Measurements from ENCODE around the gene EPHB2.

- TF ChIP-seq CTCF (IDR thresholded peaks at IDR 0.05) (no peak), POLR2A (IDR thresholded peaks at IDR 0.05) (no peak)
Observed at GRCh38 chr1:22778862-22779520, 68.4 kb downstream of the EPHB2 start.

Measured in vagina (tissue), 2 donors.